DLD1 (cell line): Measurements from ENCODE around the gene AQP10.
"Not testable (repeated sequence)": the region's sequence is repeated elsewhere in the genome, so short reads cannot be mapped to it uniquely, and the experiment has no call there.

Source experiments
- in situ Hi-C: cut with HindIII; loops from 2 replicates; pipeline ENCODE4 v1.10.0; 2017; ENCODE audit warnings: low sequenced_read_pairs

Gene AQP10, protein sequence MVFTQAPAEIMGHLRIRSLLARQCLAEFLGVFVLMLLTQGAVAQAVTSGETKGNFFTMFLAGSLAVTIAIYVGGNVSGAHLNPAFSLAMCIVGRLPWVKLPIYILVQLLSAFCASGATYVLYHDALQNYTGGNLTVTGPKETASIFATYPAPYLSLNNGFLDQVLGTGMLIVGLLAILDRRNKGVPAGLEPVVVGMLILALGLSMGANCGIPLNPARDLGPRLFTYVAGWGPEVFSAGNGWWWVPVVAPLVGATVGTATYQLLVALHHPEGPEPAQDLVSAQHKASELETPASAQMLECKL

DNA sequence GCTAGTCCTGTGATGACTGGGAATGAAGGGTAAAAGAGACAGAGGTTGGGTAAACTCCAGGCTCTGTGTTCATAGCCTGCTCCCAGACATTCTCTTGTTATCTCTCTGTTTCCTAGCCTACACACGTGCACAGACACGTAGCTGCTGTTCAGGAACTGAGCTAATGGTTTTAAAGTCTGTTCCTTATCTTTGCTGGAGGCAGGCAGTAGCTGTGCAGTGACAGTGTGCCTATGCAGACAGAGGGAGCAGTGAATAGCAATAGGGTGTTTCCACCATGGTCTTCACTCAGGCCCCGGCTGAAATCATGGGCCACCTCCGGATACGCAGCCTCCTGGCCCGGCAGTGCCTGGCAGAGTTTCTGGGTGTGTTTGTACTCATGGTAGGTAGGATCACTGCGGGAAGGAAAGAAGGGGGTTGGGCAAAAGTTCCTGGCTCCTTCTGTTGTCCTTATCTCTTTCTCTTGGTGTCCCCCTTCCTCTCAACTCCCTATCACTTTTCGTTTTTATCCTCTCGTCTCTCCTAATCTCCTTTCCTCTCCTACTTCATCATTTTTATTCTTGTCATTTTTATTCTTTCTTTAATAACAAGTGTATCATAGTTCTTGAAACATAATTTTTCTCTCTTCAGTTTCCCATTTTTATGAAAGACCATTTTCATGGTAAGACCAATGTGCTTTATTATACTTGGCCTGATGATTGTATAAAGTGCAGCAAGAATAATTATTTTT lies at the start of gene AQP10:
Gene AQP10 (plus strand): TSS at position 212 of the 727 bp plus-strand sequence. CDS start 63 bp downstream, at position 275.
- in situ Hi-C loops, result no loop called here

DNA sequence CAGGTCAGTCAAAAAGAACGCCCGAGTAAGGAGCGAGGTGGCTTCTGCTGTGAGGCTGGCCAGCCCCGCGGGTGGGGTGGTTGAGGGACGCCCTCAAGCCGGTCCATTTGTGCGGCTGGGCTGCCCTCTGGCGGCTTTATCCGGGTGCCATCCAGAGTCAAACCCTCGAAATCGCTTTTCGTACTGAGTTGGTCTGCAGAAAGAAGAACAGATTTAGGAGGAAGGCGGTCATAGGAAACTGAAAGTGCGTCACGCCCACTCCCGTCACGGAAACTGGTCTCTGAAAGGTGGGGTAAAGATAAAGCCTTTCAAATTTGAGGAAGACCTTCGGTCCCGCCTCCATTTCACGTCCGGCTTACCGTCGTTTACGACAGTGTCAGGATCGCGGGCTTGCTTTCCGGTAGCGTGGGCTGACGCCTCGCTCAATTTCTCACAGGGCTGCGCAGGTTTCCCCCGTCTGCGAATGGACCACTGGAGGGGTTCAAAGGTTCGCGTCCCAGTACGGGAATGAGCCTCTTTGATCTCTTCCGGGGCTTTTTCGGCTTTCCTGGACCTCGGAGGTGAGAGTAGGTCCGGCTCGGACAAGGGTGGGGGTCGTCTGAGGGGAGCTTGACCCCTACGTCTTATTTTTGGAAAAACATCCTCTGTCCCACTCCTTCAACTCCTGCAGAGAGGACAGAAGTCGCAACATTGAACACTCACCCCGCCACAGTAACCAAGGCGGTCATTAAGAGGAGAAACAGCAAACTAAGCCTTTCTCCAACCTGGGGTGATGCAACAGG lies 48.5 kb upstream of the AQP10 start, which contains the start of gene HAX1:
Gene HAX1 (plus strand): TSS at position 413 of the 782 bp plus-strand sequence. CDS start 95 bp downstream, at position 508.
- in situ Hi-C loops, result no loop called here

DNA sequence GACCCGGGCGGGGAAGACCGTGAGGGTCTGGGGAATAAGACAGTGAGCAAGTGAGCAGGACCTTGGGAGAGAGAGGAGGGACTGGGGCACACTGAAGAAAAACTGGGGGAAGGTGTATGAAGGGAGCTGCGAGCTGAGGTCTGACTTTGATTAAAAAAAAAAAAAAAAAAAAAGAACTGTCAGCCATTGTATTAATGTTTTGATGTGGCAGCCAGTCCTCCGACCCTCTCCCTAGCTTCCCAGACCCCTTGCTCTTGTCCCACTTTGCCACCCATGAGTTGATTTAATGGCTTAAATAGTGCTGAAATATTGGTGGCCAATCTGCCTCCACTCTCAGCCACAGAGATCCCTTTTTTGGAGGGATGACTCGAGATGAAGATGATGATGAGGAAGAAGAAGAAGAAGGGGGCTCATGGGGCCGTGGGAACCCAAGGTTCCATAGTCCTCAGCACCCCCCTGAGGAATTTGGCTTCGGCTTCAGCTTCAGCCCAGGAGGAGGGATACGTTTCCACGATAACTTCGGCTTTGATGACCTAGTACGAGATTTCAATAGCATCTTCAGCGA lies 47.8 kb upstream of the AQP10 start:
- in situ Hi-C loops, result no loop called here

DNA sequence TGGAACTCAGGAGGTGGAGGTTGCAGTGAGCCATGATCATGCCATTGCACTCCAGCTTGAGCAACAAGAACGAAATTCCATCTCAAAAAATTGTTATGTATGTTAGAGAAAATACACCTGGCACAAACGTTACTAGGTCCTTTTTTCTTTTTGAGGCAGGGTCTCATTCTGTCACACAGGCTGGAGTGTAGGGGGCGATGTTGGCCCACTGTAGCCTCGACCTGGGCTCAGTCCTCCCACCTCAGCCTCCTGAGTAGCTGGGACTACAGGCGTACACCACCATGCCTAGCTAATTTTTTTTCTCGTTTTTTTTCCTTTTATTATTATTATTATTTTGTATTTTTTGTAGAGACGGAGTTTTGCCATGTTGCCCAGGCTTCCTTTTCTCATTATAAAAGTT lies 44.1 kb upstream of the AQP10 start:
- in situ Hi-C loops, result no loop called here

DNA sequence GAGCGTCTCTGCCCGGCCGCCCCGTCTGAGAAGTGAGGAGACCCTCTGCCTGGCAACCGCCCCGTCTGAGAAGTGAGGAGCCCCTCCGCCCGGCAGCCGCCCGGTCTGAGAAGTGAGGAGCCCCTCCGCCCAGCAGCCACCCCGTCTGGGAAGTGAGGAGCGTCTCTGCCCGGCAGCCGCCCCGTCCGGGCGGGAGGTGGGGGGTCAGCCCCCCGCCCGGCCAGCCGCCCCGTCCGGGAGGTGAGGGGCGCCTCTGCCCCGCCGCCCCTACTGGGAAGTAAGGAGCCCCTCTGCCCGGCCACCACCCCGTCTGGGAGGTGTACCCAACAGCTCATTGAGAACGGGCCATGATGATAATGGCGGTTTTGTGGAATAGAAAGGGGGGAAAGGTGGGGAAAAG lies 33.3 kb upstream of the AQP10 start:
- in situ Hi-C loops, result not testable (repeated sequence)

DNA sequence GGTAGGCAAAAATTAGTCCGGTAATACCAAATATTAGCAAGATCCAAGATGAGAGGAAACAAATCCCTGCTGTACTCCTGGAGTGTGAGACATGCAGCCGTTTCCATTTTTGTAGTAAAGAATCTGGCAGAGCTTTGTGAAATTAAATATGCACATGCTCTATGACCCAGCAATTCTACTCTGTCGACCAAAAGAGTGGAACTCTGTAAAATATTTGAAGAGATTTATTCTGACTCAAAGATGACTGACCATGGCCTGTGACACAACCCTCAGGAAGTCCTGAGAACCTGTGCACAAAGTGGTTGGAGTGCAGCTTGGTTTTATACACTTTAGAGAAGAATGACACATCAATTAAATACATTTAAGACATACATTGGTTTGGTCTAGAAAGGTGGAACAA lies 32.2 kb upstream of the AQP10 start:
- in situ Hi-C loops, result no loop called here

DNA sequence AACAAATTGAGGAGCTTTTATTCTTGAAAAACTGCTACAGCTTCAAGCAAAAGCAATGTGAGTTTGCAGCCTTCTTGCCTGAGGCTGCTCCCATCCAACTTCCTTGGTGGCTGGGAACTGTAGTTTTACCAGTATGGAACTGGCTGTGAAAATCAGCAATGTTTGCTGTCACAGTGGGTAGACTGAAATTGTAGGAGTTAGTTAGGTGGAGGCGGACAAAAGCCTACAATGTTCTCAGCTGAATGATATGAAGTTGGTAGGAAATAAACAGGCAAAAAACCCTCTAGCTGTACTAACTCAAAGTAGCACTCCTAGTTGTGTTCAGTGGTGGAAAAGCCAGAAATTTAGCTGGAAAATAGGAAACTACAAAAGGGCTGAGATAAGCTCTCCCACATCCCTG lies 30.0 kb upstream of the AQP10 start:
- in situ Hi-C loops, result no loop called here

DNA sequence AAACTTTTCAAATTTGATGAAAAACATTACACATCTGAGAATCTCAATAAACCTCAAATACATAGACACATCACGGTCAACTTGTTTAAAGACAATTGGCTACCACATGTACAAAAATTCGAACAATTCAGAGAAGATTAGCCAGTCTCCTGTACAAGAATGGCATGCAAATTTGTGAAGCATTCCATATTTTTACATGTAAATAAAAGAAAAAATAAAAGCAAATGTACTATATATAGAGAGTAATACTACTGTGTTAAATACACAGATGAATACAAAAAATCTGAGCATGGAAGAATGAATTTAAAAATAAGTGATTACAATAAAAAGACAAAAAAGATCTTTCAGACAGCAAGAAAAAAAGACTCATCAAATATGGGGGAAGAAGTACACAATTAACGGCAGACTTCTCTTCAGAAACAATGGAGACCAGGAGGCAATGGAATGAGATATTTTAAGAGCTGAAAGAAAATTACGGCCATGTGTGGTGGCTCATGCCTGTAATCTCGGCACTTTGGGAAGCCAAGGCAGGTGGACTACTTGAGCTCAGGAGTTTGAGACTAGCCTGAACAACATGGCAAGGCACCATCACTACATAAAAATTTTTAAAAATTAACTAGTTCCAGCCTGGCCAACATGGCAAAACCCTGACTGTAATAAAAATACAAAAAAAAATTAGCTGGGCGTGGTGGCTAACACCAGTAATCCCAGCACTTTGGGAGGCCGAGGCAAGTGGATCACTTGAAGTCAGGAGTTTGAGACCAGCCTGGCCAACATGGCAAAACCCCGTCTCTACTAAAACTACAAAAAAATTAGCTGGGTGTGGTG lies 25.3 kb upstream of the AQP10 start:
- in situ Hi-C loops, result no loop called here

DNA sequence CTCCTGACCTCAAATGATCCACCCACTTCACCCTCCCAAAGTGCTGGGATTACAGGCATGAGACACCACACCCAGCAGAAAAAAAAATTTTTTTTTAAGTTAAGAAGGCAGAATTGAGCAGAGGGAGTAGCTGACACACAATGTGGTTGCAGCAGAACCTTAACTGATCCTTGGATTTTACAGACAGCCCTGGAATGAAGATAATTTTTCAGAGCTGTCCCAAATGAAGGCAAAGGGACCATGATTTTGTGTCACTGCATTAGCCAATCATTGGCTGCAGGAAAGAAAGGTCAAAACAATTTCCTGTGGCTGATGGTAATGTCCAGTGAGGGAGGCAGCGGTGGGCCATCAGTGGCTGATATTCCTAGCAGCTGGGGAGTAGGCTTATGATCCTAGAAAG lies 19.3 kb upstream of the AQP10 start:
- in situ Hi-C loops, result no loop called here

DNA sequence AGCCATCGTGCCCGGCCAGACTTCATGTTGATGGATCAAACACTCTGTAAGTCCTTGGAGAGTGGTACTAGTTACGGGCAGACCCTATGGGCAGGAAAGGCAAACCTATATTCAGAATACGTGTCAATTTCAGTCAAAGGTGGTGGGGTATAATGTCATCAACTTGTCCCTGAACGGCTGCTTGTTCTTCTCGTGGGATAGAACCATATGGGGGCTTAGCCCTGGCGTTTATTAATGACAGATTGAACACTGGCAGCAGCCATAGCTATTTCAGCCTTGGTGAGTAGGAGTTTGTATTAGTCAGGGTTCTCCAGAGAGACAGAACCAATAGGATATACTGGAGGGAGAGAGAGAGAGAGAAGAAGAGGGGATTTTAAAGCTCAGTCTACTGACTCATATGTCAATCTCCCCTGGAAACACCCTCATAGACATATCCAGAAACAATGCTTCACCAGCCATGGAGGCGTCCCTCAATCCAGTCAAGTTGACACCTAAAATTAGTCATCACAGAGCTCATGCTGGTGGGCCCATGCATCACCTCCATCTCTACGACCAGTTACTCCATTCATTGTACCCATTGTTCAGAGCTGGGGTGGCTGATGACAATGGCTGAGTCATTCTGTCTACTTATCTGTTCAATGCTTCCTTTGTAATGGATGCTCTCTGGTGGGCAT lies 16.1 kb upstream of the AQP10 start:
- in situ Hi-C loops, result no loop called here

DNA sequence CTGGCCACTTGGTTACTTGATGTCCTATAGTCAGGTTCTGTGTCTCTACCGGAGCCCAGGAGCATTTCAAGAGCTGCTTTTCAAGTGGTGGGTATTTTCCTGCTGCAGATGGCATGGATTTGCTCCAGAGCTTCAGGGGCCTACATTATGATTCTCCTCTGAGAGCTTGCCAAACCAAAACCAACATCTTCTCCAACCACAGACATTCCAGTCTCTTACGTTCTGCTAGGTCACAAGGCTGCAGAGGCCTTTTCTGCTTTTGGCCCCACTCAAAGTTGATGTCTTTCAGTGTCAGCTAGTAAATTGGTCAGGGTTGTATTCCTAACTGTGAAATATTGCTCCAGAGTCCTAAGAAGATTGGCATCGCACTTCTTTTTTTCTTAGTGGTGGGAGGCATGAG lies 14.7 kb upstream of the AQP10 start:
- in situ Hi-C loops, result no loop called here

DNA sequence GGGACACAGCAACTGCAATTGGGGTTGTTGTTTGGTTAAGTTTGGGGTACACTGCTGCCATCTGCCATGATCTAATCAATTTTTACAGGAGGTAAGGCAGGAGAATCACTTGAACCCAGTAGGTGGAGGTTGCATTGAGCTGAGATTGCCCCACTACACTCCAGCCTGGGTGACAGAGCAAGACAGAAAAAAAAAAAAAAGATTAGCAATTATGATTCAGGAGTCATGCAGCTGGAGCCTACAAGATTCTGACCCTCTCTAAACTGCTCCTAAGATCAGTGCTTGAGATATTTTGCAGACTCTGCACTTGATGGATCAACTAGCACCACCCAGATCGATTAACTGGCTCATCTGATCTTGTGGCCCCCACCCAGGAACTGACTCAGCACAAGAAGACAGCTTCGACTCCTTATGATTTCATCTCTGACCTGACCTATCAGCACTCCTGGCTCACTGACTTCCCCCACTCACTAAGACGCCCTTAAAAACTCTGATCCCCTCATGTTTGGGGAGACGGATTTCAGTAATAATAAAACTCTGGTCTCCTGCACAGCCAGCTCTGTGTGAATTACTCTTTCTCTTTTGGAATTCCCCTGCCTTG lies 13.1 kb upstream of the AQP10 start:
- in situ Hi-C loops, result not testable (repeated sequence)

DNA sequence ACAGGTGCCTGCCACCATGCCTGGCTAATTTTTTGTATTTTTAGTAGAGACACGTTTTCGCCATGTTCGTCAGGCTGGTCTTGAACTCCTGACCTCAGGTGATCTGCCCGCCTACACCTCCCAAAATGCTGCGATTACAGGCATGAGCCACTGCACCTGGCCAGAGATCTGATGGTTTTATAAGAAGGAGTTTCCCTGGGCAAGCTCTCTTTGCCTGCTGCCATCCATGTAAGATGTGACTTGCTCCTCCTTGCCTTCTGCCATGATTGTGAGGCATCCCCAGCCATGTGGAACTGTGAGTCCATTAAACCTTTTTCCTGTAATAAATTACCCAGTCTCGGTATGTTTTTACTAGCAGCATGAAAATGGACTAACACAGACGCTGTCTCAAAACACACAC lies 11.8 kb upstream of the AQP10 start:
- in situ Hi-C loops, result not testable (repeated sequence)

DNA sequence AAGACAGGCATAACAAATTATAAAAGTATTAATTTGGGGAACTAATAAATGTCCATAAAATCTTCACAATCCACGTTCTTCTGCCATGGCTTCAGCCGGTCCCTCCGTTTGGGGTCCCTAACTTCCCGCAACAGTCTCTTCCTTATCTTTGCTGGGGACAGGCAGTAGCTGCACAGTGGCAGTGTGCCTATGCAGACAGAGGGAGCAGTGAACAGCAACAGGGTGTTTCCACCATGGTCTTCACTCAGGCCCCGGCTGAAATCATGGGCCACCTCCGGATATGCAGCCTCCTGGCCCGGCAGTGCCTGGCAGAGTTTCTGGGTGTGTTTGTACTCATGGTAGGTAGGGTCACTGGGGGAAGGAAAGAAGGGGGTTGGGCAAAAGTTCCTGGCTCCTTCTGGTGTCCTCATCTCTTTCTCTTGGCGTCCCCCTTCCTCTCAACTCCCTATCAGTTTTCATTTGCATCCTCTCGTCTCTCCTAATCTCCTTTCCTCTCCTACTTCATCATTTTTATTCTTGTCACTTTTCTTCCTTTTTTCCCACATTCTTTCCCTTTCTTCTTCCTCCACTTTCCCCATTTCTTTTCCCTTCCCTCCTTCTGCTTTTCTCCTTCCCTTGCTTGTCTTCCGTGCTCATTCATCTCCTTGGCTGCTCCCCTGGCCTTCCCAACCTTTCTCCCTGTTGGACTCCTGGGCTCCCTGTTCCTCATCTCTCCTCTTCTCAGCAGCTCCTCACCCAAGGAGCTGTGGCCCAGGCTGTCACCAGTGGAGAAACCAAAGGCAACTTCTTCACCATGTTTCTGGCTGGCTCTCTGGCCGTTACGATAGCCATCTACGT lies 8.4 kb upstream of the AQP10 start:
- in situ Hi-C loops, result not testable (repeated sequence)

DNA sequence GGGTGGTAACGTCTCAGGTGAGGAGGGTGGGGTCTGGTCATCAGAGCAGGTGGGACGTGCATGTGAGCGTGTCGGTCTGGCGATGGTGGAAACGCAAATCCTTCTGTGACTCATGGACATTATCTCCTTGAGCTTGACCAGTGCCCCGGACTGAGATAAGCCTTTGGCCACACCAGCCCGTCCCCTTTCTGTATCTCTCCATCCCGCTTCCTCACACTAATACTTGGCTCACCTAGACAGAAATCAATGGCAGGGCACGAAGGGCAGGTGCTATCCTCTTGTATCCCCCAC lies 7.9 kb upstream of the AQP10 start:
- in situ Hi-C loops, result no loop called here

DNA sequence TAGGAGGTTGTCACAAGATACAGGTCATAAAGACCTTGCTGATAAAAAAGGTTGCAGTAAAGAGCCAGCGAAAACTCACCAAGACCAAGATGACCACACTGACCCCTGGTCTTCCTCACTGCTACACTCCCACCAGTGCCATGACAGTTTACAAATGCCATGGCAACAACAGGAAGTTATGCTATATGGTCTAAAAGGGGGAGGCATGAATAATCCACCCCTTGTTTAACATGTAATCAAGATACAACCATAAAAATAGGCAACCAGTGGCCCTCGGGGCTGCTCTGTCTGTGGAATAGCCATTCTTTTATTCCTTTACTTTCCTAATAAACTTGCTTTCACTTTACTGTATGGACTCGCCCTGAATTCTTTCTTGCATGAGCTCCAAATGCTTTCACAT lies 6.7 kb upstream of the AQP10 start:
- in situ Hi-C loops, result not testable (repeated sequence)

DNA sequence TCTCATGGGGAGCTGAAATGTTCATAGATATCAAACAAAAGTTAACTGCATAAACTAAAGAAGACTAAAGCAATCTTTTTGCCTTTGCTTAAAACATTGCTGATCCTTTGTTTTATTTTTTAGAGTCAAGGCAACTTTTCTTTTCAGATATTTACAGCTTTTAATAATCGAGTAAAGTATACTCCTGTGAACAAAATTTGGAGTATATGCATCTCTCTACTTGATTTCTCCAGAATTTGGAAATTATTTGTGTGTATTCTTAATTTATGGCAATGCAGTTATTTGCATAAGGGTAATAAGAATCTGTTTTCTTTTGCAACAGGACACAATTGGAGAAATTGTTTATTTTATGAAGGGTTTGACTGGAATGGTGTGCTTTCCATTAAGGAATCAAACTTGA lies 4.2 kb upstream of the AQP10 start:
- in situ Hi-C loops, result no loop called here

DNA sequence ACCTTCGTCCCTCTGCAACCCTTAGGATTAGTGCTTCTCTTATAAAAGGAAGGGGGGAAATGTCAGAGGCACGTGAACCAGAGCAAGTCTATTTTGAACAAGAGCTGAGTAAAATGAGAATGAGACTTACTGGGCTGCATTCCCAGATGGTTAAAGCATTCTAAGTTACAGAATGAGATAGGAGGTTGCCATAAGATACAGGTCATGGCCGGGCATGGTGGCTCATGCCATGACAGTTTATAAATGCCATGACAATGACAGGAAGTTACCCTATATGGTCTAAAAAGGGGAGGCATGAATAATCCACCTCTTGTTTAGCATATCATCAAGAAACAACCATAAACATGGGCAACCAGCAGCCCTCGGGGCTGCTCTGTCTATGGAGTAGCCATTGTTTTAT lies 2.5 kb upstream of the AQP10 start:
- in situ Hi-C loops, result no loop called here

DNA sequence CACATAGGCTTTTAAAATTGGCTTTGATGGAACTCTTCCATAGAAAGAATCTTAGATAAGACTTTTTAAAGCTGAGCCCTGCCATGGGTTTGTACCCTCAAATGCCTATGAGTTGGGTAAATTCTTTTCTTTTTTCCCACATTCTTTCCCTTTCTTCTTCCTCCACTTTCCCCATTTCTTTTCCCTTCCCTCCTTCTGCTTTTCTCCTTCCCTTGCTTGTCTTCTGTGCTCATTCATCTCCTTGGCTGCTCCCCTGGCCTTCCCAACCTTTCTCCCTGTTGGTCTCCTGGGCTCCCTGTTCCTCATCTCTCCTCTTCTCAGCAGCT lies 679 bp downstream of the AQP10 start:
- in situ Hi-C loops, result not testable (repeated sequence)
